ENCODE measurements around the gene DLG2. TPM values are rescaled to one million over a fixed set of nuclear protein-coding genes. Genes with fewer than 3 reads are reported as not detected.

The DLG2 gene
- total and polyA plus RNA-seq, 2 of the 4 experiments (the other 2 are of a cell fraction), result 0.31 to 0.36 TPM

DNA sequence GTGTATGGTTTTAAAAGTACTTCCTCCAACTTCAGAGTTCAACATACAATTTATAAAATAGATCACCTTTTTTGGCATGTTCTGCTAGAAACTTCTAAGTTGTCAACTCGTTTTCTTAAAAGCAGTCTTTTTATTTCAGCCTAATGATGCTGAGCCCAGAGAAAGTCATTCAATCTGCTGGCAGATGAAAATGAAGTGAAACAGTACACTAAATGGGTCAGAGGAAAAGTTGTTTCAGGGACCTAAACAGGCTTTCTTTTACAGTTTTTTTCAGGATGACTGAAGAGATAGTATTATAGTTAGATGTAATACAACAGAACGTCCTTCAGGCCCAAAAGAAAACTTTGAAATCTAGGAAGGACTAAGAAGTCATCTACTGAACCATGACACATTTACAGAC, 1498.3 kb downstream of the DLG2 start:
- Histone ChIP-seq H3K23ac (ENCODE audit: low read depth, low read length) (no peak overlapping the region), H3K9ac (ENCODE audit: low read depth, low read length) (no peak overlapping the region), H3K4me2 (ENCODE audit: low read depth, low read length) (no peak overlapping the region), H2BK120ac (ENCODE audit: low read depth, low read length) (no peak overlapping the region), H4K20me1 (ENCODE audit: insufficient read depth, low read length) (no peaks in the 10 kb centered on the region), H4K91ac (ENCODE audit: insufficient read depth, low read depth, low read length) (no peak overlapping the region), H3K14ac (replicated peaks; ENCODE audit: low read depth, low read length) (no peak overlapping the region), H3K18ac (ENCODE audit: low read depth, low read length) (no peak overlapping the region), H3K4ac (ENCODE audit: low read depth, low read length) (no peak overlapping the region), H2BK5ac (ENCODE audit: low read depth, low read length, poor library complexity, severe bottlenecking) (no peak overlapping the region), H3K4me1 (ENCODE audit: control insufficient read depth, insufficient read depth, low read length) (no peaks in the 10 kb centered on the region), H3K56ac (ENCODE audit: extremely low read depth, insufficient read depth, low read length) (no peak overlapping the region), H3K27me3 (ENCODE audit: control insufficient read depth, insufficient read depth, low read length) (no peaks in the 10 kb centered on the region), H2BK15ac (ENCODE audit: low read depth, low read length) (no peak overlapping the region), H3K4me3 (ENCODE audit: insufficient read depth, low read depth, low read length) (no peak overlapping the region), H3K36me3 (ENCODE audit: control insufficient read depth, insufficient read depth, low read length) (no peaks in the 10 kb centered on the region), H3K79me1 (ENCODE audit: low read depth in 1 of 2, low read length in 2 of 2) (no peaks in the 10 kb centered on the region), H4K8ac (ENCODE audit: low read depth in 2 of 2, low read length in 2 of 2) (no peak overlapping the region), H4K5ac (ENCODE audit: low read depth, low read length) (no peak overlapping the region), H2BK20ac (ENCODE audit: low read depth, low read length) (no peak overlapping the region), H2AK9ac (replicated peaks; ENCODE audit: low read depth, low read length, poor library complexity) (no peak overlapping the region), H2AFZ (replicated peaks; ENCODE audit: low read length, poor library complexity) (no peak overlapping the region), H3K9me3 (ENCODE audit: control insufficient read depth, insufficient read depth, low read length) (no peaks in the 10 kb centered on the region), H3K27ac (ENCODE audit: insufficient read depth, low read length) (no peak overlapping the region), H3K9me1 (ENCODE audit: insufficient read depth, low read length) (no peaks in the 10 kb centered on the region), H2AK5ac (ENCODE audit: low read depth, low read length) (no peak overlapping the region)
- in situ Hi-C loops (cut with MboI; ENCODE audit: low sequenced_read_pairs) (no loop called here), dilution Hi-C loops (cut with HindIII; ENCODE audit: low sequenced_read_pairs, unreplicated experiment) (no loop called here), intact Hi-C loops (cut with micrococcal nuclease) (no loop called here)
- ATAC-seq (ENCODE audit: low read depth), result no peak
- TF ChIP-seq, protein P1, sequence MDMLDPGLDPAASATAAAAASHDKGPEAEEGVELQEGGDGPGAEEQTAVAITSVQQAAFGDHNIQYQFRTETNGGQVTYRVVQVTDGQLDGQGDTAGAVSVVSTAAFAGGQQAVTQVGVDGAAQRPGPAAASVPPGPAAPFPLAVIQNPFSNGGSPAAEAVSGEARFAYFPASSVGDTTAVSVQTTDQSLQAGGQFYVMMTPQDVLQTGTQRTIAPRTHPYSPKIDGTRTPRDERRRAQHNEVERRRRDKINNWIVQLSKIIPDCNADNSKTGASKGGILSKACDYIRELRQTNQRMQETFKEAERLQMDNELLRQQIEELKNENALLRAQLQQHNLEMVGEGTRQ (IDR thresholded peaks at IDR 0.05; ENCODE audit: low read depth, low read length), result no peak
- TF ChIP-seq BHLHE40 (IDR thresholded peaks at IDR 0.05; ENCODE audit: low read depth, low read length), result no peak
- TF ChIP-seq MAFK (IDR thresholded peaks at IDR 0.05; ENCODE audit: low read depth, low read length), result no peak
- no peak for TF ChIP-seq RAD21 (IDR thresholded peaks at IDR 0.05; ENCODE audit: low read length)
- TF ChIP-seq, protein P2, sequence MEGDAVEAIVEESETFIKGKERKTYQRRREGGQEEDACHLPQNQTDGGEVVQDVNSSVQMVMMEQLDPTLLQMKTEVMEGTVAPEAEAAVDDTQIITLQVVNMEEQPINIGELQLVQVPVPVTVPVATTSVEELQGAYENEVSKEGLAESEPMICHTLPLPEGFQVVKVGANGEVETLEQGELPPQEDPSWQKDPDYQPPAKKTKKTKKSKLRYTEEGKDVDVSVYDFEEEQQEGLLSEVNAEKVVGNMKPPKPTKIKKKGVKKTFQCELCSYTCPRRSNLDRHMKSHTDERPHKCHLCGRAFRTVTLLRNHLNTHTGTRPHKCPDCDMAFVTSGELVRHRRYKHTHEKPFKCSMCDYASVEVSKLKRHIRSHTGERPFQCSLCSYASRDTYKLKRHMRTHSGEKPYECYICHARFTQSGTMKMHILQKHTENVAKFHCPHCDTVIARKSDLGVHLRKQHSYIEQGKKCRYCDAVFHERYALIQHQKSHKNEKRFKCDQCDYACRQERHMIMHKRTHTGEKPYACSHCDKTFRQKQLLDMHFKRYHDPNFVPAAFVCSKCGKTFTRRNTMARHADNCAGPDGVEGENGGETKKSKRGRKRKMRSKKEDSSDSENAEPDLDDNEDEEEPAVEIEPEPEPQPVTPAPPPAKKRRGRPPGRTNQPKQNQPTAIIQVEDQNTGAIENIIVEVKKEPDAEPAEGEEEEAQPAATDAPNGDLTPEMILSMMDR (conservative IDR thresholded peaks at IDR 0.05; ENCODE audit: low read depth, low read length), result no peak
- TF ChIP-seq CEBPB (IDR thresholded peaks at IDR 0.05; ENCODE audit: low read depth, low read length), result no peak
- no peak for TF ChIP-seq RCOR1 (IDR thresholded peaks at IDR 0.05; ENCODE audit: insufficient replicate concordance, low read length)
- TF ChIP-seq, protein P3, sequence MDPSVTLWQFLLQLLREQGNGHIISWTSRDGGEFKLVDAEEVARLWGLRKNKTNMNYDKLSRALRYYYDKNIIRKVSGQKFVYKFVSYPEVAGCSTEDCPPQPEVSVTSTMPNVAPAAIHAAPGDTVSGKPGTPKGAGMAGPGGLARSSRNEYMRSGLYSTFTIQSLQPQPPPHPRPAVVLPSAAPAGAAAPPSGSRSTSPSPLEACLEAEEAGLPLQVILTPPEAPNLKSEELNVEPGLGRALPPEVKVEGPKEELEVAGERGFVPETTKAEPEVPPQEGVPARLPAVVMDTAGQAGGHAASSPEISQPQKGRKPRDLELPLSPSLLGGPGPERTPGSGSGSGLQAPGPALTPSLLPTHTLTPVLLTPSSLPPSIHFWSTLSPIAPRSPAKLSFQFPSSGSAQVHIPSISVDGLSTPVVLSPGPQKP (IDR thresholded peaks at IDR 0.05; ENCODE audit: borderline replicate concordance, low read depth, low read length), result no peak
- TF ChIP-seq MXI1 (IDR thresholded peaks at IDR 0.05; ENCODE audit: borderline replicate concordance, low read depth, low read length), result no peak
- no peak for TF ChIP-seq NFE2L2 (IDR thresholded peaks at IDR 0.05; ENCODE audit: low read depth, low read length)
- TF ChIP-seq SMC3 (IDR thresholded peaks at IDR 0.05; ENCODE audit: low read depth, low read length), result no peak
- no peak for TF ChIP-seq CHD1 (IDR thresholded peaks at IDR 0.05; ENCODE audit: low read depth, low read length)
- no peak for TF ChIP-seq MAZ (IDR thresholded peaks at IDR 0.05; ENCODE audit: borderline replicate concordance, low read depth, low read length)
- no peak for TF ChIP-seq FOS (IDR thresholded peaks at IDR 0.05; ENCODE audit: low read depth, low read length)
- TF ChIP-seq RFX5 (IDR thresholded peaks at IDR 0.05; ENCODE audit: low read depth, low read length), result no peak
- TF ChIP-seq POLR2A (IDR thresholded peaks at IDR 0.05; ENCODE audit: low read depth, low read length), result no peak
- POLR2A ChIA-PET (ENCODE audit: unreplicated experiment), result no interaction called here
- no CpG with 5 or more reads among the region's 2 CpGs for WGBS, 2 experiments (ENCODE audit: extremely low coverage in 2 of 2, insufficient read length in 1 of 2)
- CTCF ChIA-PET, result no interaction called here
- DNase-seq, result no peak
- BruUV-seq (replicated peaks), result no TSS peak

Data from IMR-90 (cell line).